Subcutaneous adipose tissue (tissue), 4 donors: ENCODE results near the gene UQCR10. TPM values are rescaled to one million over a fixed set of nuclear protein-coding genes. Genes with fewer than 3 reads are reported as not detected.

Experiments used
- total RNA-seq, 4 donors: library from RNA; depleted of rRNA; stranded (reverse); fragments of >200 nt; gene quantifications; one replicate each; pipeline ENCODE4 v1.1.0, GENCODE V29; 2016
- TF ChIP-seq, protein P1 (sequence below): fragments of 450-650 bp; IDR thresholded peaks from one replicate; pipeline ENCODE4 v1.5.1; 2016; ENCODE audit warnings: low read depth, mild to moderate bottlenecking, control low read depth, antibody characterized with exemption, moderate library complexity

The UQCR10 gene
- total RNA-seq, 4 donors from 2014 or later, result 45.1 to 83.5 (median 66.0) TPM

DNA sequence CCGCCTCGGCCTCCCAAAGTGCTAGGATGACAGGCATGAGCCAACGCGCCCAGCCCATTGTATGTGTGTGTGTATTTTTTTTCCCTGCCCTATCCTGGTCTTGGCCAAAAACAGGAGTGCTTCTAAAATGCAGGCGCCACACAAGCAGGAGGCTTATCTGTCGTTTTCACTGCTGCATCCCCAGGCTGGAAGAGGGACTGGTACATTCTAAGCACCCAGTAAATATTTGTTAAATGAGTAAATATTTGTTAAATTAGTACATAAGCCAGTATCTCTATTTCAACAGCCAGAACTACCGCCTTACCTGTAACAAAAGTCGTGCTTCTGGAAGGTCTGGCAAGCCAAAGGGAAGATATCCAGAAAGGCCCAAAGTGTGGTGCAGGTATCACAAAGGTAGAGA is 46.0 kb downstream of the UQCR10 start:
- TF ChIP-seq, protein P1, sequence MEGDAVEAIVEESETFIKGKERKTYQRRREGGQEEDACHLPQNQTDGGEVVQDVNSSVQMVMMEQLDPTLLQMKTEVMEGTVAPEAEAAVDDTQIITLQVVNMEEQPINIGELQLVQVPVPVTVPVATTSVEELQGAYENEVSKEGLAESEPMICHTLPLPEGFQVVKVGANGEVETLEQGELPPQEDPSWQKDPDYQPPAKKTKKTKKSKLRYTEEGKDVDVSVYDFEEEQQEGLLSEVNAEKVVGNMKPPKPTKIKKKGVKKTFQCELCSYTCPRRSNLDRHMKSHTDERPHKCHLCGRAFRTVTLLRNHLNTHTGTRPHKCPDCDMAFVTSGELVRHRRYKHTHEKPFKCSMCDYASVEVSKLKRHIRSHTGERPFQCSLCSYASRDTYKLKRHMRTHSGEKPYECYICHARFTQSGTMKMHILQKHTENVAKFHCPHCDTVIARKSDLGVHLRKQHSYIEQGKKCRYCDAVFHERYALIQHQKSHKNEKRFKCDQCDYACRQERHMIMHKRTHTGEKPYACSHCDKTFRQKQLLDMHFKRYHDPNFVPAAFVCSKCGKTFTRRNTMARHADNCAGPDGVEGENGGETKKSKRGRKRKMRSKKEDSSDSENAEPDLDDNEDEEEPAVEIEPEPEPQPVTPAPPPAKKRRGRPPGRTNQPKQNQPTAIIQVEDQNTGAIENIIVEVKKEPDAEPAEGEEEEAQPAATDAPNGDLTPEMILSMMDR, result no peak

- TF ChIP-seq, protein P1, result no peak
These were observed 46.4 kb downstream of the UQCR10 start for GRCh38 chr22:29813563-29813962.

- TF ChIP-seq, protein P1, result no peak
These were observed 46.8 kb downstream of the UQCR10 start for GRCh38 chr22:29814003-29814402.

GRCh38 chr22:29815580-29815979 is 48.4 kb downstream of the UQCR10 start:
- TF ChIP-seq, protein P1, result no peak

DNA sequence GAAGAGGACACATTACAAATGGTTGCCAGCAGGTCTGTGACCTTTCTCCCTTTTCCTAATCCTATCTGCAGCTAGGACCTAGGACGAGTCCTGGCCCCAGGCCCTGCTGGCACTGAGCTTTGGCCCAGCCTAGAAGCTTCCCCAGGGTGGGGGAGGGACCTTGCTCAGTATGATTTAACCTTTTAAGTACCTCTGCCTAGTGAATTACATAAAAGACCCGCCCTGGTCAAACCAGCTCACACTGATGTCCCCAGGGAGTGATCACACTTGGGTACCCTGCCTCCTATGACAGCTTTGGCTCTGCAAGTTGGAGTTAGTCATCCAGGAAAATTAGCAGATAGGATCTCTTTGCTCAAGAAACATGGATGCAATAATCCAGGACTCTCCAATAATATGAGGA is 49.0 kb downstream of the UQCR10 start:
- TF ChIP-seq, protein P1, result no peak

DNA sequence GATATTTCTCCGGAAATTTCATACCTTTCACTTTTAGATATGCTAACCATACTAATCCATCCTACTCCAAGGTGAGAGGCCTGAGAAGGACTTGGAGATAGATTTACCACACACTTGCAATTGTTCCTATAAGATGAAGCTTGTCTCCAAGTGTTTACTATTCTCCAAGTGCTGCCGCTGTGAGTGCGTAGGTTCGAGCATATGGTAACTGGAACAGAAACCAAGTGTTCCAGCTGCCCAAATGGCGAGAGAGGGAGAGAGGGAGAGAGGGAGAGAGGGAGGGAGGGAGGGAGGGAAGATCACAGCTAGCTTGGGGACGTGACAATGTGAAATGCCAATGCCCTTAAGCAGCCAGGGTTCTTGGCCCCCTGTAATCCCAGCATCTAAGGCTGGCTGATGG is 49.4 kb downstream of the UQCR10 start:
- TF ChIP-seq, protein P1, result no peak

DNA sequence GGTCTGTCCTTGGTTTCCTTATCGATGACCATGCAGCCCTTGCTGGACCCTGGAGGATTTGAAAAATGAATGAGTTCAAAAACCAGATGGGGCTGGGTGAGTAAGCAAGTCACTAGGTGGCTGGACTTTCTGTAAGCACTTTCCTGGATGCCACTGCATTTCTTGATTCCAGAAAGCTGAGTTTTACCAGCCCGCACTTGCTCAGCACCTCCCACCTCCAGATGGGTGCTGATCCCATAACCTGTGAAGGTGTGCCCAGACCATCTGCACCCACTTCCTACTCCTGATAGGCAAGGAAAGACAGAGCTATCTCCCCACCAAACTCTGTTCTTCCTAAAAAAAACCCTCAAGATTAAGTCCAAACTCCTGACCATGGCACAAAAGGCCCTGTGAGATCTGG is 49.8 kb downstream of the UQCR10 start:
- TF ChIP-seq, protein P1, result no peak

GRCh38 chr22:29817724-29818123 is 50.6 kb downstream of the UQCR10 start:
- TF ChIP-seq, protein P1, result no peak
